NT2/D1 (cell line): ENCODE data around the gene C12orf76.
"Not testable (repeated sequence)": the region's sequence is repeated elsewhere in the genome, so short reads cannot be mapped to it uniquely, and the experiment has no call there.

ENCODE experiments used
- DNase-seq: peaks from one replicate; pipeline ENCODE4 v3.0.0-alpha.2; 2011; ENCODE audit warnings: low read depth, low spot score
- H3K27me3 ChIP-seq: 2 replicates; pipeline ENCODE4 v1.6.0; 2011; ENCODE audit warnings: mild to moderate bottlenecking; ENCODE audit not compliant: insufficient read length, insufficient read depth
- H3K36me3 ChIP-seq: 2 replicates; pipeline ENCODE4 v1.6.1; 2011; ENCODE audit warnings: mild to moderate bottlenecking, low read length, mixed read lengths; ENCODE audit not compliant: insufficient read depth, insufficient read length
- H3K4me1 ChIP-seq: 2 replicates; pipeline ENCODE4 v1.5.1; 2011; ENCODE audit not compliant: insufficient read depth, insufficient read length
- H3K4me3 ChIP-seq: 2 replicates; pipeline ENCODE4 v1.5.1; 2011; ENCODE audit warnings: low read depth; ENCODE audit not compliant: insufficient read length
- H3K9ac ChIP-seq: 2 replicates; pipeline ENCODE4 v1.6.0; 2011; ENCODE audit warnings: low read depth; ENCODE audit not compliant: insufficient read length
- H3K9me3 ChIP-seq: 2 replicates; pipeline ENCODE4 v1.5.1; 2011; ENCODE audit warnings: mild to moderate bottlenecking, low read length; ENCODE audit not compliant: insufficient read depth
- SUZ12 ChIP-seq: IDR thresholded peaks from 2 replicates; pipeline ENCODE4 v1.6.1; 2011; ENCODE audit not compliant: insufficient read length, insufficient read depth; ENCODE audit errors: extremely low read depth
- YY1 ChIP-seq: IDR thresholded peaks from 2 replicates; pipeline ENCODE4 v1.6.1; 2011; ENCODE audit not compliant: insufficient read length, insufficient read depth
- ZNF274 ChIP-seq: IDR thresholded peaks from 2 replicates; pipeline ENCODE4 v1.6.1; 2011; ENCODE audit warnings: mild to moderate bottlenecking, low read depth, low read length

C12orf76 gene

DNA sequence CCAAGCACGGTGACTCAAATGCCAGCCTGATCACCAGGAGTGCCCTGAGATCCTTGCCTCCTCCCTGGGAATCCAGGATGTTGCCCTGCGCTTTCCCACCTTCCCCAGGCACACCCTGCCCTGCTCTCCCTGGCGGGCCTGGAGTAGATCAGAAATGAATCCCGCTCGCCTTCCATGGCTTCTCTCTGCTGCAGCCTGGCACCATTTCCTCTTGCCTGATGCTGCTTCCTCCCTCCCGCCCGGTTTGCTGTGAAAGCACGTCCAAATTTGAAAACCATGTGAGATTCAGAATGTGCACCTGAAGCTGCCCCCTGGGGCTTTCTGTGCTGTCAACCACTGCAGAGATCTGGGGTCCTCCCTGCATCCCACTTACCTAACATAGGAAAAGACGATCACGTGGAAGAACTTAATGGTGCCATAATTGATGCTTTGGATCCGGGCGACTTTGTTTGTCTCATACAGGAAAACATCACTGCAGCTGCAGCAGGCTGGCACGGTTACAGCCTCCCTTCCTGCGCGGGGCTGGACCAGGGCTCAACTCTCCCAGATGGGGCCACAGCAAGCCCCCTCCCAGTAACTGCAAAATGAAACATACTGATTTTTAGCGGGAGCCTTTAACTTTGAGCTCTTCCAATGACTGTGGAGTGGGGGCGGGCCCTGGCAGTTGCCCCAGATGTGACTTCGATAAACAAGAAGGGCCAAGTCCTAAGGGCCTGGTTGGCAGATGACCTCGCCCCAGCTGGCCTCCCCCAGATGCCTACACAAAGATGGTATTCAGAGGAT, 24.9 kb upstream of the C12orf76 start:
- Histone ChIP-seq H3K4me3 (no peak overlapping the region), H3K27me3 (no peaks in the 10 kb centered on the region), H3K4me1 (no peaks in the 10 kb centered on the region), H3K9me3 (no peaks in the 10 kb centered on the region), H3K36me3 (no peaks in the 10 kb centered on the region), H3K9ac (no peak overlapping the region)
- no peak for DNase-seq
- TF ChIP-seq SUZ12, result no peak
- TF ChIP-seq YY1, result no peak
- no peak for TF ChIP-seq ZNF274

DNA sequence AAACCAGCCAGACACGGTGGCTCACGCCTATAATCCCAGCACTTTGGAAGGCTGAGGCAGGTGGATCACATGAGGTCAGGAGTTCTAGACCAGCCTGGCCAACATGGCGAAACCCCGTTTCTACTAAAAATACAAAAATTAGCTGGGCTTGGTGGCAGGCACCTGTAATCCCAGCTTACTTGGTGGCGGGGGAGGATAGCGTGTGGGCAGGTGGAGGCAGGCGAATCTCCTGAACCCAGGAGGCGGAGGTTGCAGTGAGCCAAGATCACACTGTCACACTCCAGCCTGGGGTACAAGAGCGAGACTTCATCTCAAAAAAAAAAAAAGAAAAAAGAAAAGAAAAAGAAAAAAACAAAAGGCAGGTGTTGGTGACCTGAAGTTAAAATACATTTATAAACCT, 24.3 kb upstream of the C12orf76 start:
- not testable (repeated sequence) for H3K9ac ChIP-seq, DNase-seq, H3K9me3 ChIP-seq, H3K4me1 ChIP-seq, H3K36me3 ChIP-seq, H3K27me3 ChIP-seq, H3K4me3 ChIP-seq

DNA sequence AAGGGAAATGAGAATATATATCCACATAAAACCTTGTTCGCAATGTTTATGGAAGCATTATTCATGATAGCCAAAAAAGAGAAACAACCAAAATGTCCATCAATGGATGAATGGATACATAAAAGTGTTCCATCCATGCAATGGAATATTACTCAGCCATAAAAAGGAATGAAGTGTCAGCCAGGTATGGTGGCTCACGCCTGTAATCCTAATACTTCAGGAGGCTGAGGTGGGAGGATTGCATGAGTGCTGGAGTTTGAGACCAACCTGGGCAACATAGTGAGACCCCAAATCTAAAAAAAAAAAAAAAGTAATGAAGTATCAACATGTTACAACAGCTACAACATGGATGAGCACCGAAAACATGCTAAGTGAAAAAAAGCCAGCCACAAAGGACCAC, 23.6 kb upstream of the C12orf76 start:
- no peaks in the 10 kb centered on the region for H3K27me3 ChIP-seq
- H3K4me3 ChIP-seq, result no peak overlapping the region
- H3K9ac ChIP-seq, result no peak overlapping the region

DNA sequence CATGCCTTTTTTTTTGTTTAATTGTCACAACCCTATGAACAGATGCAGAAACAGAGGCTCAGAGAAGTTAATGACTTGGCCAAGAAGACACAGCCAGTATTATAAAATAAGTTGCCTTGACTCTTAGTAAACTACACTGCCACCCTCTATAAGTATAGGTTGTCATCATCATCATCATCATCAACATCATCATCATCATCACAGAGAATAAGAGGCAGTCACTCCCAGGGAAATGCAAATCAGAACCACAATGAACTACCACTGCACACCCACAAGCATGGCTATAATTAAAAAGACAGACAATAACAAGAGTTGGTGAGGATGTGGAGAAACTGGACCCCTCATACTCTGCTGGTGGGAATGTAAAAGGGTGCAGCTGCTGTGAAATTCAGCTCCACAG, 23.2 kb upstream of the C12orf76 start:
- no peaks in the 10 kb centered on the region for H3K4me1 ChIP-seq
- no peaks in the 10 kb centered on the region for H3K36me3 ChIP-seq
- DNase-seq, result no peak
- H3K9me3 ChIP-seq, result no peaks in the 10 kb centered on the region
- H3K27me3 ChIP-seq, result no peaks in the 10 kb centered on the region
- TF ChIP-seq YY1, result no peak
- no peak for TF ChIP-seq SUZ12
- no peak for TF ChIP-seq ZNF274
- no peak overlapping the region for H3K4me3 ChIP-seq
- no peak overlapping the region for H3K9ac ChIP-seq

More for the DNA sequence above, 23.6 kb upstream of the C12orf76 start:
- Histone ChIP-seq H3K9me3 (no peaks in the 10 kb centered on the region), H3K36me3 (no peaks in the 10 kb centered on the region), H3K4me1 (no peaks in the 10 kb centered on the region)
- no peak for DNase-seq
- TF ChIP-seq YY1, result no peak
- no peak for TF ChIP-seq SUZ12
- TF ChIP-seq ZNF274, result no peak

DNA sequence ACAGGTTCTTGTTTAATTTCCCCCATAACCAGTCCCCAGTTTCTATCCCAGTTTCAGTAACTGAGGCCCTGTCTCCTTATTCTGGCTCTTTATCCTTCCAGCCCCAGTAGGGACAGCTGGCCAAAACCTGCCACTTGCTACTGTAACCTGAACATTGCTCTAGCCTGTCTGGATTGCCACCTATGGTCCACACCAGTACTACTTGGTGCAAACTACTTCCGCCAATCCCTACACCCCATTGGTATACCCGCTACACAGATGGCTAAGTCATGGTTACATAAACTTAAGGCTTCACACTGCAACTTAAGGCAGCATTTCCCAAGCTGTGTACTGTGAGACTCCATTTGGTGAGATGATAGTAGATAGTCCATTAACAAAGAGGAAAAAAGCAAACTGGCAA, 20.3 kb upstream of the C12orf76 start:
- Histone ChIP-seq H3K9ac (no peak overlapping the region), H3K4me1 (no peaks in the 10 kb centered on the region)
- TF ChIP-seq SUZ12 (no peak), ZNF274 (no peak), YY1 (no peak)

DNA sequence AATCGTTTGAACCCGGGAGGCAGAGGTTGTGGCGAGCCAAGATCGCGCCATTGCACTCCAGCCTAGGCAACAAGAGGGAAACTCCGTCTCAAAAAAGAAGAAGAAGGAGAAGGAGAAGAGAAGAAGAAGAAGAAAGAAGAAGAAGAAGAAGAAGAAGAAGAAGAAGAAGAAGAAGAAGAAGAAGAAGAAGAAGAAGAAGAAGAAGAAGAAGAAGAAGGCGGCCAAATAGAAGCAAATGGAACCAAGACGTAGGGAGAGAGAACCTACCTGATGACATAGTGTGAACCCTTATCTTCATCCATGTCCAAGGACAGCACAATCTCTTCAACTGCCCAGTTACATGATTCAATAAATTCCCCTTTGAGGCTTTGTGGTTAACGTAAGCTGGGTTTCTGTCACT, 19.8 kb upstream of the C12orf76 start:
- DNase-seq, H3K4me1 ChIP-seq, H3K27me3 ChIP-seq, H3K36me3 ChIP-seq, H3K4me3 ChIP-seq, H3K9ac ChIP-seq, H3K9me3 ChIP-seq: not testable (repeated sequence)

More for the DNA sequence above, 20.3 kb upstream of the C12orf76 start:
- Histone ChIP-seq H3K4me3 (no peak overlapping the region), H3K27me3 (no peaks in the 10 kb centered on the region), H3K9me3 (no peaks in the 10 kb centered on the region), H3K36me3 (no peaks in the 10 kb centered on the region)
- DNase-seq, result no peak

DNA sequence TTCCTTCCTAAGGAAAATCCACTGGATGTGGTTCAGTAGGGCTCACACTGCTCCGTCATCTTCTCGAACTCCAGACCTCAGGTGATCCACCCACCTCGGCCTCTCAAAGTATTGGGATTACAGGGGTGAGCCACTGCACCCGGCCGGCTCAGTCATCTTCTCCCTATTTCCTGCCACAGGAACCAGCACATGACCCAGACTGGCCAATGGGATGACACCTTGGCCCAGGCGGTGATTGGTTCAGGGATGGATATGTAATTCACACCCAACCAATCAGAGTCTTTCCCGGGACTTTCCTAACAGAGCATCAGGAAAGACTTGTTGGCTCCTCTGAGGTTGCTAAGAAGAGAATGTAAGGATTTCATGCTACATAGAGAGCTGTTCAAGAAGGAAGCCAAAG, 19.2 kb upstream of the C12orf76 start:
- no peak for TF ChIP-seq ZNF274
- no peak for TF ChIP-seq YY1
- no peak for TF ChIP-seq SUZ12
- Histone ChIP-seq H3K27me3 (no peaks in the 10 kb centered on the region), H3K9ac (no peak overlapping the region), H3K9me3 (no peaks in the 10 kb centered on the region), H3K4me3 (no peak overlapping the region), H3K36me3 (no peaks in the 10 kb centered on the region), H3K4me1 (no peaks in the 10 kb centered on the region)
- no peak for DNase-seq

DNA sequence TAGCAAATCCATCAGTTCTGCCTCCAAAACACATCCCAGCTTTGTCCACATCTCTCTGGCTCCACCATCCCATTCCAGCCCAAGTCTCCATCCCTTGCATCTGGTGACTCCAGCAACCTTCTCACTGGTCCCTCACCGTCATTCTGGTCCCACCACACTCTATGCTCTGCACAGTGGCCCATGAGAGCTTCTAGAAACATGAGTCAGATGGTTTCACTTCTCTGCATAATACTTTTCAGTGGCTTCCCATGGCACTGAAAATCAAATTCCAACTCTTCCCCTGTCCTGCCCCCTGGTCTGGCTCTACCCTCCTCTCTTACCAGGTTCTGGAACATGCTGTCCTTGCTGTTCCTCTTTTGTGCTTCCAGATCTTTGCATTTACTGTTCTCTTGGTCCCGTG, 17.2 kb upstream of the C12orf76 start:
- Histone ChIP-seq H3K4me1 (no peaks in the 10 kb centered on the region), H3K4me3 (no peak overlapping the region), H3K36me3 (no peaks in the 10 kb centered on the region), H3K27me3 (no peaks in the 10 kb centered on the region), H3K9me3 (no peaks in the 10 kb centered on the region), H3K9ac (no peak overlapping the region)
- no peak for DNase-seq
- TF ChIP-seq ZNF274, result no peak
